Colonic mucosa (tissue), 4 donors: ENCODE results near the gene PTPRJ. TPM values are rescaled to one million over a fixed set of nuclear protein-coding genes. Genes with fewer than 3 reads are reported as not detected.

Experiments used
- DNase-seq: peaks from one replicate; pipeline ENCODE4 v3.0.0-alpha.2; 2020
- H3K27ac ChIP-seq: fragments of 200-600 bp; one replicate; pipeline ENCODE4 v1.8.0; 2021
- H3K27me3 ChIP-seq: fragments of 200-600 bp; one replicate; pipeline ENCODE4 v1.8.0; 2021
- H3K36me3 ChIP-seq: fragments of 200-600 bp; one replicate; pipeline ENCODE4 v1.8.0; 2021
- H3K4me1 ChIP-seq: fragments of 200-600 bp; one replicate; pipeline ENCODE4 v1.8.0; 2021; ENCODE audit warnings: mild to moderate bottlenecking
- H3K4me3 ChIP-seq: fragments of 200-600 bp; one replicate; pipeline ENCODE4 v1.8.0; 2021
- H3K9ac ChIP-seq, 2 donors: one replicate each; pipeline ENCODE4 v1.7.0; 2013; ENCODE audit warnings: control low read depth in 2 of 2, low read depth in 2 of 2, low read length in 2 of 2
- H3K9me3 ChIP-seq: fragments of 200-600 bp; one replicate; pipeline ENCODE4 v1.8.0; 2021
- intact Hi-C: fragments of 100-400 bp; cut with DNase I; formaldehyde crosslinking; loops from one replicate; pipeline ENCODE4 v1.14.1; 2022
- total RNA-seq, 2 donors: library from RNA; stranded (reverse); fragmentation: NEBNext Ultra II Directional in 1 of 2; extraction: Animal tissue kit (Norgen Biotek cat#: 25700) in 1 of 2; gene quantifications; one replicate each; pipeline ENCODE4 v1.2.1, GENCODE V29; 2021
- TF ChIP-seq, protein P1 (sequence below): fragments of 200-600 bp; IDR thresholded peaks from one replicate; pipeline ENCODE4 v1.8.0; 2022; ENCODE audit warnings: antibody characterized with exemption, mild to moderate bottlenecking
- donor health status: healthy.
- donor health status: DM: no; HTN: no; CAD: no.
- donor health status: DM: no; HTN: no; CAD: no.

Gene PTPRJ
- total RNA-seq, 2 donors from 2014 or later, result 37.5 to 45.7 TPM

DNA sequence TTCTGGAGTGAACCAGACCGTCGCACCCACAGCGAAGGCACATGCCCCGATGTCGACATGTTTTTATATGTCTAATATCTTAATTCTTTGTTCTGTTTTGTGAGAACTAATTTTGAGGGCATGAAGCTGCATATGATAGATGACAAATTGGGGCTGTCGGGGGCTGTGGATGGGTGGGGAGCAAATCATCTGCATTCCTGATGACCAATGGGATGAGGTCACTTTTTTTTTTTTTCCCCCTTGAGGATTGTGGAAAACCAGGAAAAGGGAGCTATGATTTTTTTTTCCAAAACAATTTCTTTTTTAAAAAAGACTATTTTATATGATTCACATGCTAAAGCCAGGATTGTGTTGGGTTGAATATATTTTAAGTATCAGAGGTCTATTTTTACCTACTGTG lies 187.0 kb downstream of the PTPRJ start:
- H3K9ac ChIP-seq, result no peak overlapping the region
- no peak overlapping the region for H3K4me3 ChIP-seq
- H3K36me3 ChIP-seq, result no peaks in the 10 kb centered on the region
- intact Hi-C loops, result no loop called here
- H3K27ac ChIP-seq, result no peak overlapping the region
- H3K9me3 ChIP-seq, result no peaks in the 10 kb centered on the region
- no peak for DNase-seq
- no peaks in the 10 kb centered on the region for H3K27me3 ChIP-seq
- TF ChIP-seq, protein P1, sequence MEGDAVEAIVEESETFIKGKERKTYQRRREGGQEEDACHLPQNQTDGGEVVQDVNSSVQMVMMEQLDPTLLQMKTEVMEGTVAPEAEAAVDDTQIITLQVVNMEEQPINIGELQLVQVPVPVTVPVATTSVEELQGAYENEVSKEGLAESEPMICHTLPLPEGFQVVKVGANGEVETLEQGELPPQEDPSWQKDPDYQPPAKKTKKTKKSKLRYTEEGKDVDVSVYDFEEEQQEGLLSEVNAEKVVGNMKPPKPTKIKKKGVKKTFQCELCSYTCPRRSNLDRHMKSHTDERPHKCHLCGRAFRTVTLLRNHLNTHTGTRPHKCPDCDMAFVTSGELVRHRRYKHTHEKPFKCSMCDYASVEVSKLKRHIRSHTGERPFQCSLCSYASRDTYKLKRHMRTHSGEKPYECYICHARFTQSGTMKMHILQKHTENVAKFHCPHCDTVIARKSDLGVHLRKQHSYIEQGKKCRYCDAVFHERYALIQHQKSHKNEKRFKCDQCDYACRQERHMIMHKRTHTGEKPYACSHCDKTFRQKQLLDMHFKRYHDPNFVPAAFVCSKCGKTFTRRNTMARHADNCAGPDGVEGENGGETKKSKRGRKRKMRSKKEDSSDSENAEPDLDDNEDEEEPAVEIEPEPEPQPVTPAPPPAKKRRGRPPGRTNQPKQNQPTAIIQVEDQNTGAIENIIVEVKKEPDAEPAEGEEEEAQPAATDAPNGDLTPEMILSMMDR, result no peak
- H3K4me1 ChIP-seq, result no peaks in the 10 kb centered on the region

DNA sequence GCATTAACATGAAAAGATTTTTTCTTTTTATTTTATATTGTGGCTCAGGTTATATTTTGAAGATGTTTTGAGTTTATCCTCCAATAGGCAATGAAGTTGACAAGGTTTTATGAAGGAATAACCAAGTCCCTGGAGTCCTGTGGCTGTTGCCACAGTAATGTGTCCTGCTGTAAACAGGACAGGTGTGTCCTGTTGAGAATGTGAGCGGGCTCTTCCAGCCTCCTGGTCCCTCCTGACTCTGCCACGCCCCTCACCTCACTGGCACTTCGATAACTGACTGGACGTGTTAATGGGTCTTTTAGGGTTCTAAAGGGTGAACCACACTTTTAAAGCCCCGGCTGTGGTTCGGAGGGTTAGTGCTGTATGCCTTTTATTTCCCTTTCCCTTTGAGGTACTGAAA lies 188.5 kb downstream of the PTPRJ start:
- Histone ChIP-seq H3K36me3 (no peaks in the 10 kb centered on the region), H3K4me3 (no peak overlapping the region)

DNA sequence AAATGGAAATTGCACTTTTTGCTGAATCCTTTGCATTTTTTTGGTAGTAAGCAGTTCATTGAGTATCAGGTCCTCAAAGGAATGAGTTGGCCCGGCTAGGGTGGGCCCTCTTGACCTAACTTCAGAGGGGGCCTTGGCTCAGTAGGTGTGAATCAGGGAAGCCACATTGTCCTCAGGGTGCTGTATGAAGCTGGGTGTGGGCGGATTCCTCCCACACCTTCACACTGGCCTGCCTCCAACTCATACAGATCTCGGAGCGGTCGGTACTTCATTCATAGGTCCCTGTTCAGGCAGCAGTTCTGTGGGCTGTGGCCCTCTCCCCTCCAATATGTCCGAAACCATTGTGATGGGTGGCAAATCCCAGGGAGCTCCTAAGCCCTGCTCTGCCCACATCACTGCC lies 188.9 kb downstream of the PTPRJ start:
- no peak overlapping the region for H3K4me3 ChIP-seq
- DNase-seq, result no peak
- no peaks in the 10 kb centered on the region for H3K27me3 ChIP-seq
- H3K27ac ChIP-seq, result no peak overlapping the region
- no peaks in the 10 kb centered on the region for H3K4me1 ChIP-seq
- no peaks in the 10 kb centered on the region for H3K9me3 ChIP-seq
- no peaks in the 10 kb centered on the region for H3K36me3 ChIP-seq
- TF ChIP-seq, protein P1, result no peak
- intact Hi-C loops, result no loop called here
- H3K9ac ChIP-seq, result no peak overlapping the region

More for the DNA sequence above, 188.5 kb downstream of the PTPRJ start:
- DNase-seq, result no peak
- TF ChIP-seq, protein P1, result no peak
- H3K27me3 ChIP-seq, result no peaks in the 10 kb centered on the region
- intact Hi-C loops, result no loop called here
- no peaks in the 10 kb centered on the region for H3K9me3 ChIP-seq
- no peak overlapping the region for H3K27ac ChIP-seq
- no peaks in the 10 kb centered on the region for H3K4me1 ChIP-seq
- H3K9ac ChIP-seq, result no peak overlapping the region

DNA sequence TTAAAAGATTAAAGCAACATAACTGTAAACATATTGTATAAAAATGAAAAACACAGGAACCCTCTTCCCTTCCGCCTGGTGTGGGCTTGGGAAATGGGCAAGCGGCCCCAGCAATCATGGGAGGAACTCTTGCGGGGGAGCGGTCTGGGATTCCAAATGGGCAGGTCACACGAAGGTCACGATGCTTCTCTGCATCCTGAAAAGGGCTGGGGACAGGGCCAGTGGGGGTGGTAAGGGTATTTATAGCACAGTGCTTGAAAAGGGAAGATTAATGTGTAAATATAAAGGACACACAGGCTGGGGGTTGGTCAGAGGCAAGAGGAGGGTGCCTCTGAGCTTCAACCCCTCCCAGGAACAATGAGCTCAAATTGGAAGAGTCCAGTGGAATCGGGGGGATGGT lies 189.4 kb downstream of the PTPRJ start:
- Histone ChIP-seq H3K27ac (no peak overlapping the region), H3K9ac (no peak overlapping the region), H3K27me3 (no peaks in the 10 kb centered on the region), H3K36me3 (no peaks in the 10 kb centered on the region), H3K4me1 (no peaks in the 10 kb centered on the region), H3K4me3 (no peak overlapping the region), H3K9me3 (no peaks in the 10 kb centered on the region)
- DNase-seq, result no peak
- intact Hi-C loops, result no loop called here
- TF ChIP-seq, protein P1, result no peak

DNA sequence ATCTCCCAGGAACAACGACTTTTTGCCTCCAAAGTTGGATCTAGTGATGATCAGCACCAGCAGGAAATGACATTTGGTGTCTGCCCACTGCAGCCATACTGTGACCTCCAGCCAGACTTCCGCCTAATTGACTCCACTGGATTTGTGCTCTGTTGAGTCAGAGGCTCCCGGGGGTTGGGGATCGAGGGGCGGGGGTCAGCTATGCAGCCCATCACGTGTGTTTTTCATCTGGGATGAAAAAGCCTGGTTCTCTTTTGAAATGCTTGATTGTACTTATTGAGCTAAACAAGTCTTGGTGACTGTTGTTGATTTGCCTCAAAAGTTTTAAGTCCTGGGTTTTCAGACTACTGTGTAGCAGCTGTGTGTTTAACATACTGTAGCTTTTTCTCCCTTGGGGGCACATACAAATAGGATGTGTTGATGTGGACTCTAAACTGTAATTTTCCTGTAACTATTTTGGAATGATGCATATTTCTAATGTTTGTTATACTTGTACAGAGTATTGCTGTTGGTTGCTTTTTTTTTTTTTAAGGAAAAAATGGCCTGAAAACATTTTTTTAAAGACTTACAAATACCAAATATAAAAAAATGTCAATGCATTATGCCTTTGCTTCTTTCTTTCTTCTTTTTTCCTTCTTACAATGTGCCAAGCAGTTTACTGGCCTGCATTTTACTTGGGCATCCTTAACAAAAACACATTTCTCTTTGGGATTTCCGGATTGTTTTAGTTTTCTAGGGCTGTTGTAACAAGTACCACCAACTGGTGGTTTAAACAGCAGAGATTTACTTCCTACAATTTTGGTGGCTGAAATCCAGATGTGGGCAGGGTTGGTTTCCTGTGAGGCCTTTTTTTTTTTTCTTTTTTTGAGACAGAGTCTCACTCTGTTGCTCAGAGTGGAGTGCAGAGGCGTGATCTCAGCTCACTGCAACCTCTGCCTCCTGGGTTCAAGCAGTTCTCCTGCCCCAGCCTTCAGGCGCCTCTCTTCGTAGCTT lies 190.2 kb downstream of the PTPRJ start:
- H3K9me3 ChIP-seq, result no peaks in the 10 kb centered on the region
- no peaks in the 10 kb centered on the region for H3K27me3 ChIP-seq
- H3K4me1 ChIP-seq, result no peaks in the 10 kb centered on the region
- H3K27ac ChIP-seq, result no peak overlapping the region
- intact Hi-C loops, result no loop called here
- no peak overlapping the region for H3K4me3 ChIP-seq
- no peak overlapping the region for H3K9ac ChIP-seq
- TF ChIP-seq, protein P1, result no peak
- no peaks in the 10 kb centered on the region for H3K36me3 ChIP-seq
- DNase-seq, result no peak
